Endothelial cell of umbilical vein (primary cell): ENCODE data around the gene UGT2B28. TPM values are rescaled to one million over a fixed set of nuclear protein-coding genes. Genes with fewer than 3 reads are reported as not detected.
"Not testable (repeated sequence)": the region's sequence is repeated elsewhere in the genome, so short reads cannot be mapped to it uniquely, and the experiment has no call there.

Experiments used
- BruUV-seq: library from RNA; stranded (reverse); fragments of 400-500 nt; replicated peaks from 2 replicates; lab custom pipeline; 2021; lab: Mats Ljungman, UMichigan
- CTCF ChIA-PET: fragments of 300-600, 350-600 bp; sonication (Branson Sonifier 250); formaldehyde crosslinking; loops from one replicate; lab custom pipeline; 2021; ENCODE audit warnings: antibody characterized with exemption, inconsistent platforms; lab: Charles Lee
- POLR2A ChIA-PET: fragments of 300-600, 350-600 bp; sonication (Branson Sonifier 250); formaldehyde crosslinking; loops from one replicate; lab custom pipeline; 2021; ENCODE audit warnings: antibody characterized with exemption, inconsistent platforms; lab: Charles Lee
- DNase-seq: peaks from one replicate; pipeline ENCODE4 v3.0.0-alpha.2; 2011; ENCODE audit warnings: low read depth, low spot score
- FAIRE-seq: peaks from 2 replicates; lab custom pipeline; 2011; peaks lifted over from hg19 to GRCh38; lab: Jason Lieb, UNC
- H2AFZ ChIP-seq: 2 replicates; pipeline ENCODE4 v1.6.0; 2012; ENCODE audit warnings: low read depth, low read length, control low read depth, inconsistent platforms
- H3K27ac ChIP-seq: 2 replicates; pipeline ENCODE4 v1.5.1; 2011; ENCODE audit warnings: low read depth, mild to moderate bottlenecking, control low read depth, low read length, moderate library complexity; ENCODE audit not compliant: insufficient read depth
- H3K27me3 ChIP-seq, 2 experiments: 2 replicates each; pipeline versions ENCODE4 v1.6.0 to v1.6.1; 2011; ENCODE audit warnings: low read length in 2 of 2, mixed read lengths in 1 of 2; ENCODE audit not compliant: control insufficient read depth in 2 of 2, insufficient read depth in 2 of 2
- H3K36me3 ChIP-seq, 2 experiments: 2 replicates in 1 of 2; 3 replicates in 1 of 2; pipeline ENCODE4 v1.5.1; 2011; ENCODE audit warnings: low read length in 2 of 2, mild to moderate bottlenecking in 1 of 2, moderate library complexity in 1 of 2; ENCODE audit not compliant: control insufficient read depth in 2 of 2, insufficient read depth in 2 of 2; ENCODE audit errors: extremely low read depth in 1 of 2
- H3K4me1 ChIP-seq: 3 replicates; pipeline ENCODE4 v1.5.1; 2011; ENCODE audit warnings: mild to moderate bottlenecking, low read length; ENCODE audit not compliant: control insufficient read depth, insufficient read depth; ENCODE audit errors: extremely low read depth
- H3K4me2 ChIP-seq: 2 replicates; pipeline ENCODE4 v1.6.1; 2011; ENCODE audit warnings: low read length, control low read depth, mixed read lengths; ENCODE audit not compliant: insufficient read depth
- H3K4me3 ChIP-seq, 3 experiments: fragments of 200-600 bp in 1 of 3; sonication (generic), shearing (Covaris generic) in 1 of 3; replicated peaks in 1 of 3; 2 replicates each; pipeline ENCODE4 v1.5.1; 2011 to 2016; ENCODE audit warnings: control low read depth in 3 of 3, low read length in 3 of 3, mild to moderate bottlenecking in 2 of 3, inconsistent platforms in 1 of 3, low read depth in 1 of 3, moderate library complexity in 1 of 3; ENCODE audit not compliant: insufficient read depth in 1 of 3
- H3K79me2 ChIP-seq: 2 replicates; pipeline ENCODE4 v1.6.0; 2012; ENCODE audit warnings: low read length, inconsistent platforms; ENCODE audit not compliant: control insufficient read depth, insufficient read depth
- H3K9ac ChIP-seq: replicated peaks from 2 replicates; pipeline ENCODE3; 2011; ENCODE audit warnings: low read length, control low read depth; ENCODE audit not compliant: insufficient read depth; ENCODE audit errors: extremely low read depth
- H3K9me1 ChIP-seq: replicated peaks from 3 replicates; pipeline ENCODE4 v1.6.0; 2011; ENCODE audit warnings: mild to moderate bottlenecking, low read length; ENCODE audit not compliant: control insufficient read depth, insufficient read depth; ENCODE audit errors: extremely low read depth
- H3K9me3 ChIP-seq: replicated peaks from 2 replicates; pipeline ENCODE4 v1.5.1; 2012; ENCODE audit warnings: low read length, inconsistent platforms; ENCODE audit not compliant: control insufficient read depth, insufficient read depth
- H4K20me1 ChIP-seq: replicated peaks from 2 replicates; pipeline ENCODE3; 2011; ENCODE audit warnings: mild to moderate bottlenecking, low read length; ENCODE audit not compliant: control insufficient read depth, insufficient read depth; ENCODE audit errors: extremely low read depth
- dilution Hi-C: fragments of 300-500 bp; cut with MboI; formaldehyde crosslinking; loops from one replicate; pipeline ENCODE4 v1.15.0; 2019; ENCODE audit warnings: low sequenced_read_pairs; ENCODE audit not compliant: extremely low pct_ligation_motif_present
- intact Hi-C: fragments of 100-400 bp; cut with micrococcal nuclease; formaldehyde crosslinking; loops from one replicate; pipeline ENCODE4 v1.10.0; 2022
- polyA plus RNA-seq, 4 experiments: library from polyadenylated mRNA; depleted of rRNA in 3 of 4; stranded (reverse) in 3 of 4; unstranded in 1 of 4; fragments of >200 nt; gene quantifications; 2 replicates each; pipeline versions ENCODE4 v1.2.1 to v1.2.3, GENCODE V29; 2011 to 2012; ENCODE audit warnings: missing spikeins in 1 of 4
- total RNA-seq: library from RNA; stranded (reverse); gene quantifications from 2 replicates; pipeline ENCODE4 v1.2.3, GENCODE V29; 2021

Gene UGT2B28
- total and polyA plus RNA-seq, 2 donors (not counting 3 experiments of a cell fraction or from before 2014, with no cell fraction given): not detected

DNA sequence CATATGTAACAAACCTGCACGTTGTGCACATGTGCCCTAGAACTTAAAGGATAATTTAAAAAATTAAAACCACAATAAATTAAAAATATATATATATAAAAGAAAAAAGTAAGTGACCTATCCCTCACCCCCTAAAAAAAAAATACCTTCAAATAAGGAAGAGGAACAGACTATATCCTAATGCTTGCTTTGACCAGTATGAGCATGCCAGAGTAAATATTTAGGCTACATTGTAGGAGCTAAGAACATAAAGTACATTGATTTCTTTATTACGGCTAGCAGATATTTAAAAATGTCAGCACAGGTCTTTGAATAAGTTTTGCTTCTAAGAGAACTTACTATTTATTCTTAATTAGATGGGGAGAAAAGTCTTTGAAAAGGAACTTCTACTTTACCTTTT, 62.8 kb downstream of the UGT2B28 start:
- H3K4me3 ChIP-seq, H3K27ac ChIP-seq, dilution Hi-C loops, BruUV-seq, H3K9ac ChIP-seq, DNase-seq, intact Hi-C loops, H3K79me2 ChIP-seq, FAIRE-seq, H3K27me3 ChIP-seq, H4K20me1 ChIP-seq, CTCF ChIA-PET, H3K4me1 ChIP-seq, H3K4me2 ChIP-seq, H3K36me3 ChIP-seq, H3K9me3 ChIP-seq, POLR2A ChIA-PET, H2AFZ ChIP-seq, H3K9me1 ChIP-seq: not testable (repeated sequence)

- intact Hi-C loops: not testable (repeated sequence)
Measured at GRCh38 chr4:69343558-69344420, 63.5 kb downstream of the UGT2B28 start.

More at GRCh38 chr4:69343558-69344420, 63.5 kb downstream of the UGT2B28 start:
- BruUV-seq, dilution Hi-C loops, FAIRE-seq, H3K9me1 ChIP-seq, H3K4me3 ChIP-seq, H3K4me1 ChIP-seq, H4K20me1 ChIP-seq, CTCF ChIA-PET, H3K9ac ChIP-seq, H3K9me3 ChIP-seq, H2AFZ ChIP-seq, H3K27me3 ChIP-seq, H3K4me2 ChIP-seq, H3K79me2 ChIP-seq, POLR2A ChIA-PET, H3K36me3 ChIP-seq, H3K27ac ChIP-seq, DNase-seq: not testable (repeated sequence)

Other genes starting within 250 kb of the UGT2B28 start
- not detected in 2 replicates for gene UGT2B7, start 184.0 kb upstream of the UGT2B28 start, total RNA-seq
- gene UGT2B7, start 184.0 kb upstream of the UGT2B28 start, polyA plus RNA-seq: not detected in 2 replicates
- gene UGT2B11, start 65.7 kb upstream of the UGT2B28 start, total RNA-seq: not detected in 2 replicates
- not detected in 2 replicates for gene UGT2B11, start 65.7 kb upstream of the UGT2B28 start, polyA plus RNA-seq
- gene UGT2B4, start 215.4 kb downstream of the UGT2B28 start, total RNA-seq: not detected in 2 replicates
- gene UGT2B4, start 215.4 kb downstream of the UGT2B28 start, polyA plus RNA-seq: not detected in 2 replicates